ENCODE data around the gene CFAP20.
A peak's percentile ranks its signal among the peaks of the same experiment; 100 is the strongest.

The CFAP20 gene

GRCh38 chr16:58116081-58116480 lies 13.1 kb downstream of the CFAP20 start:
- no peaks in the 10 kb centered on the region for H3K27me3 Mint-ChIP-seq
- peaks cover 15% of the 10 kb centered on the region for H3K4me1 Mint-ChIP-seq
- H3K36me3 Mint-ChIP-seq (ENCODE audit: low read depth): peaks cover 33% of the 10 kb centered on the region
- H3K4me3 Mint-ChIP-seq: no peak overlapping the region
- H3K9me3 Mint-ChIP-seq: no peaks in the 10 kb centered on the region
- no peak for DNase-seq
- no peak overlapping the region for H3K27ac Mint-ChIP-seq
- ATAC-seq: no peak

GRCh38 chr16:58114827-58115825 lies 14.1 kb downstream of the CFAP20 start:
- Mint-ChIP-seq H3K36me3 (ENCODE audit: low read depth) (peaks cover 33% of the 10 kb centered on the region), H3K4me1 (peaks cover 11% of the 10 kb centered on the region), H3K27me3 (no peaks in the 10 kb centered on the region), H3K27ac (no peak overlapping the region), H3K4me3 (no peak overlapping the region), H3K9me3 (no peaks in the 10 kb centered on the region)
- DNase-seq (no peak), ATAC-seq (no peak)

GRCh38 chr16:58111302-58111627 lies 17.9 kb downstream of the CFAP20 start:
- ATAC-seq: no peak
- no peaks in the 10 kb centered on the region for H3K27me3 Mint-ChIP-seq
- H3K27ac Mint-ChIP-seq: no peak overlapping the region
- no peak for DNase-seq
- no peak overlapping the region for H3K4me3 Mint-ChIP-seq
- H3K4me1 Mint-ChIP-seq: peaks cover 2% of the 10 kb centered on the region
- no peaks in the 10 kb centered on the region for H3K9me3 Mint-ChIP-seq
- peaks cover 30% of the 10 kb centered on the region for H3K36me3 Mint-ChIP-seq (ENCODE audit: low read depth)

GRCh38 chr16:58110571-58111301 lies 18.4 kb downstream of the CFAP20 start:
- DNase-seq: no peak
- H3K27ac Mint-ChIP-seq: no peak overlapping the region
- no peak overlapping the region for H3K4me3 Mint-ChIP-seq

GRCh38 chr16:58109881-58110280 lies 19.3 kb downstream of the CFAP20 start:
- H3K27ac Mint-ChIP-seq: no peak overlapping the region
- ATAC-seq (no peak), DNase-seq (no peak)
- no peak overlapping the region for H3K4me3 Mint-ChIP-seq
- no peaks in the 10 kb centered on the region for H3K9me3 Mint-ChIP-seq
- H3K4me1 Mint-ChIP-seq: peaks cover 2% of the 10 kb centered on the region
- no peaks in the 10 kb centered on the region for H3K27me3 Mint-ChIP-seq
- peaks cover 20% of the 10 kb centered on the region for H3K36me3 Mint-ChIP-seq (ENCODE audit: low read depth)

More at GRCh38 chr16:58110571-58111301, 18.4 kb downstream of the CFAP20 start:
- H3K9me3 Mint-ChIP-seq: no peaks in the 10 kb centered on the region
- no peaks in the 10 kb centered on the region for H3K27me3 Mint-ChIP-seq
- peaks cover 28% of the 10 kb centered on the region for H3K36me3 Mint-ChIP-seq (ENCODE audit: low read depth)
- peaks cover 2% of the 10 kb centered on the region for H3K4me1 Mint-ChIP-seq
- no peak for ATAC-seq

- no peak for ATAC-seq
- H3K36me3 Mint-ChIP-seq (ENCODE audit: low read depth): peaks cover 15% of the 10 kb centered on the region
- no peak for DNase-seq
- no peaks in the 10 kb centered on the region for H3K27me3 Mint-ChIP-seq
- peaks cover 2% of the 10 kb centered on the region for H3K4me1 Mint-ChIP-seq
- H3K4me3 Mint-ChIP-seq: no peak overlapping the region
- no peak overlapping the region for H3K27ac Mint-ChIP-seq
- H3K9me3 Mint-ChIP-seq: no peaks in the 10 kb centered on the region
These were observed 19.9 kb downstream of the CFAP20 start for GRCh38 chr16:58109330-58109729.

- no peaks in the 10 kb centered on the region for H3K9me3 Mint-ChIP-seq
- no peak overlapping the region for H3K4me3 Mint-ChIP-seq
- H3K27me3 Mint-ChIP-seq: no peaks in the 10 kb centered on the region
- no peak overlapping the region for H3K27ac Mint-ChIP-seq
- H3K4me1 Mint-ChIP-seq: peaks cover 2% of the 10 kb centered on the region
- DNase-seq: no peak
- H3K36me3 Mint-ChIP-seq (ENCODE audit: low read depth): peaks cover 2% of the 10 kb centered on the region
- ATAC-seq: no peak
These were observed 21.5 kb downstream of the CFAP20 start for GRCh38 chr16:58107709-58108108.

GRCh38 chr16:58107228-58107627 lies 22.0 kb downstream of the CFAP20 start:
- Mint-ChIP-seq H3K27me3 (no peaks in the 10 kb centered on the region), H3K9me3 (no peaks in the 10 kb centered on the region)

GRCh38 chr16:58105631-58106030 lies 23.6 kb downstream of the CFAP20 start:
- H3K9me3 Mint-ChIP-seq: no peaks in the 10 kb centered on the region
- H3K27ac Mint-ChIP-seq: no peak overlapping the region
- H3K27me3 Mint-ChIP-seq: no peaks in the 10 kb centered on the region
- DNase-seq: no peak
- H3K4me3 Mint-ChIP-seq: no peak overlapping the region
- no peak for ATAC-seq
- H3K36me3 Mint-ChIP-seq (ENCODE audit: low read depth): no peaks in the 10 kb centered on the region
- peaks cover 2% of the 10 kb centered on the region for H3K4me1 Mint-ChIP-seq

More at GRCh38 chr16:58107228-58107627, 22.0 kb downstream of the CFAP20 start:
- H3K4me1 Mint-ChIP-seq: peaks cover 2% of the 10 kb centered on the region
- H3K36me3 Mint-ChIP-seq (ENCODE audit: low read depth): peaks cover 2% of the 10 kb centered on the region
- H3K4me3 Mint-ChIP-seq: no peak overlapping the region
- no peak overlapping the region for H3K27ac Mint-ChIP-seq
- DNase-seq: no peak
- no peak for ATAC-seq

- no peaks in the 10 kb centered on the region for H3K36me3 Mint-ChIP-seq (ENCODE audit: low read depth)
- H3K27ac Mint-ChIP-seq: no peak overlapping the region
- H3K9me3 Mint-ChIP-seq: no peaks in the 10 kb centered on the region
These were observed 26.4 kb downstream of the CFAP20 start for GRCh38 chr16:58102665-58103392.

GRCh38 chr16:58099956-58100300 lies 29.3 kb downstream of the CFAP20 start:
- DNase-seq (no peak), ATAC-seq (no peak)
- Mint-ChIP-seq H3K4me1 (no peaks in the 10 kb centered on the region), H3K27ac (peak overlapping the region; percentile 11), H3K4me3 (no peak overlapping the region), H3K27me3 (no peaks in the 10 kb centered on the region), H3K36me3 (ENCODE audit: low read depth) (no peaks in the 10 kb centered on the region), H3K9me3 (no peaks in the 10 kb centered on the region)

More at GRCh38 chr16:58102665-58103392, 26.4 kb downstream of the CFAP20 start:
- no peaks in the 10 kb centered on the region for H3K4me1 Mint-ChIP-seq
- no peaks in the 10 kb centered on the region for H3K27me3 Mint-ChIP-seq
- DNase-seq: no peak
- ATAC-seq: no peak
- no peak overlapping the region for H3K4me3 Mint-ChIP-seq

- no peaks in the 10 kb centered on the region for H3K27me3 Mint-ChIP-seq
- H3K4me1 Mint-ChIP-seq: no peaks in the 10 kb centered on the region
- no peak overlapping the region for H3K4me3 Mint-ChIP-seq
- DNase-seq: no peak
- H3K36me3 Mint-ChIP-seq (ENCODE audit: low read depth): no peaks in the 10 kb centered on the region
- ATAC-seq: no peak
- no peaks in the 10 kb centered on the region for H3K9me3 Mint-ChIP-seq
- no peak overlapping the region for H3K27ac Mint-ChIP-seq
These were observed 29.9 kb downstream of the CFAP20 start for GRCh38 chr16:58099097-58099955.

GRCh38 chr16:58098207-58099096 lies 30.7 kb downstream of the CFAP20 start:
- no peak overlapping the region for H3K27ac Mint-ChIP-seq
- H3K4me1 Mint-ChIP-seq: no peaks in the 10 kb centered on the region
- no peaks in the 10 kb centered on the region for H3K9me3 Mint-ChIP-seq
- no peaks in the 10 kb centered on the region for H3K36me3 Mint-ChIP-seq (ENCODE audit: low read depth)
- ATAC-seq: no peak
- no peak overlapping the region for H3K4me3 Mint-ChIP-seq
- no peaks in the 10 kb centered on the region for H3K27me3 Mint-ChIP-seq
- no peak for DNase-seq

Measured in activated naive CD8-positive, alpha-beta T cell treated with anti-CD3 and anti-CD28 coated beads, Interleukin-2, amount 50 U/mL, for 24 hours (primary cell).